SK-N-MC (cell line): ENCODE data around the gene AASS.
"Not testable (repeated sequence)": the region's sequence is repeated elsewhere in the genome, so short reads cannot be mapped to it uniquely, and the experiment has no call there.

Source experiments
- DNase-seq: peaks from one replicate; pipeline ENCODE4 v3.0.0-alpha.2; 2011; ENCODE audit warnings: low read depth, low spot score
- H3K27ac ChIP-seq: fragments of 200-600 bp; sonication (generic); 2 replicates; pipeline ENCODE4 v1.5.1; 2016; ENCODE audit warnings: mixed run types
- H3K36me3 ChIP-seq: fragments of 200-600 bp; sonication (generic); 2 replicates; pipeline ENCODE4 v1.6.1; 2017; ENCODE audit warnings: antibody characterized with exemption, low read length, mixed read lengths; ENCODE audit not compliant: insufficient read depth
- H3K4me3 ChIP-seq: fragments of 200-600 bp; sonication (generic); 2 replicates; pipeline ENCODE4 v1.5.1; 2016
- H3K9ac ChIP-seq: fragments of 200-600 bp; sonication (generic); 2 replicates; pipeline ENCODE4 v1.8.0; 2017; ENCODE audit warnings: mixed run types, mixed read lengths; ENCODE audit not compliant: insufficient read length
- H3K9me3 ChIP-seq: fragments of 200-600 bp; sonication (generic); 2 replicates; pipeline ENCODE4 v1.6.1; 2017; ENCODE audit warnings: low read depth, mild to moderate bottlenecking, antibody characterized with exemption, low read length, moderate library complexity, mixed read lengths
- EZH2 ChIP-seq: fragments of 200-600 bp; sonication (generic); IDR thresholded peaks from one replicate; pipeline ENCODE4 v1.6.1; 2017; ENCODE audit warnings: antibody characterized with exemption
- FOXP2 ChIP-seq: optimal IDR thresholded peaks from 2 replicates; pipeline ENCODE3; 2011; ENCODE audit warnings: mild to moderate bottlenecking, moderate library complexity; ENCODE audit not compliant: insufficient read depth; ENCODE audit errors: extremely low read length, control extremely low read depth
- POLR2AphosphoS5 ChIP-seq: IDR thresholded peaks from 2 replicates; pipeline ENCODE4 v1.6.1; 2012; ENCODE audit warnings: mild to moderate bottlenecking, low read depth, low read length, borderline replicate concordance

The AASS gene

DNA sequence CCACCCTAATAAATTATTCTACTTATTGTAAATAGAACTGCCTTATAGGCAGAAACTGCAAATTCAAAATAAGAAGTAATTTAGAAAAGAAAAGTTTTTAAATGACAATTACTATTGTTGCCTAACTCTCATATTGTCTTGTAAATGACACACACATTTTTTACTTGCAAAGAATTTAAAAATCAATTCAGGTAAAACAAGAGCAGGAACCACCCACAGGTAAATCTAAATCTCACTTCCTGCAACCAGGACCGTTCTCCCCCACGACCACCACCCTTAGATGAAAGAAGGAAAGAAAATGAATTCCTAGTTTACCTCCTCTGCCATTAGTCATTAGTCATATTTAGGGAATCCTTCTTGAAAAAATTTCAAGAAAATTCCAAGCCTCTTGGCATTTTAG is 4.8 kb upstream of the AASS start:
- Histone ChIP-seq H3K27ac (no peak overlapping the region), H3K9me3 (no peaks in the 10 kb centered on the region), H3K36me3 (no peaks in the 10 kb centered on the region), H3K9ac (no peak overlapping the region), H3K4me3 (no peak overlapping the region)
- no peak for TF ChIP-seq EZH2
- no peak for TF ChIP-seq FOXP2
- no peak for TF ChIP-seq POLR2AphosphoS5
- DNase-seq: no peak

DNA sequence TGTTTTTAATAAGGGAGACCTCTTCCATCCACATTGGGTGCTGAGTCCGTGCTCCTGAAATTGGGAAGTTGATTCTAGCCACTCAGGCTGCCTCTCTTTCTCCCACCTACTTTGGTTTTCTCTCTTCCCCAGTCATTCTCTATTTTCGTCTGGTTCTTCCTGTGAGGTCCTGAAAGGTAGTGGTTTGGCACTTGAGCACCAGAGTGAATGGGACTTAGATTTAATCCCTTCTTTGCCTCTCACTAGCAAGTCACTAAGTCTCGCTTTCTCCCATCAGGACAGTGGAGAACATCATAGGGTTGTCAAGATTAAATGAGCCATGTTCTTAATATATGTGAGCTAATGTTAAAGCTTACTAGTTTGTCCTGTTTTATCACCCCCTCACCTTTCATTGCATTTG is 4.0 kb upstream of the AASS start:
- no peak for DNase-seq
- no peaks in the 10 kb centered on the region for H3K36me3 ChIP-seq
- no peak overlapping the region for H3K4me3 ChIP-seq
- no peak overlapping the region for H3K27ac ChIP-seq
- H3K9ac ChIP-seq: no peak overlapping the region
- H3K9me3 ChIP-seq: no peaks in the 10 kb centered on the region
- no peak for TF ChIP-seq POLR2AphosphoS5
- no peak for TF ChIP-seq FOXP2
- TF ChIP-seq EZH2: no peak

DNA sequence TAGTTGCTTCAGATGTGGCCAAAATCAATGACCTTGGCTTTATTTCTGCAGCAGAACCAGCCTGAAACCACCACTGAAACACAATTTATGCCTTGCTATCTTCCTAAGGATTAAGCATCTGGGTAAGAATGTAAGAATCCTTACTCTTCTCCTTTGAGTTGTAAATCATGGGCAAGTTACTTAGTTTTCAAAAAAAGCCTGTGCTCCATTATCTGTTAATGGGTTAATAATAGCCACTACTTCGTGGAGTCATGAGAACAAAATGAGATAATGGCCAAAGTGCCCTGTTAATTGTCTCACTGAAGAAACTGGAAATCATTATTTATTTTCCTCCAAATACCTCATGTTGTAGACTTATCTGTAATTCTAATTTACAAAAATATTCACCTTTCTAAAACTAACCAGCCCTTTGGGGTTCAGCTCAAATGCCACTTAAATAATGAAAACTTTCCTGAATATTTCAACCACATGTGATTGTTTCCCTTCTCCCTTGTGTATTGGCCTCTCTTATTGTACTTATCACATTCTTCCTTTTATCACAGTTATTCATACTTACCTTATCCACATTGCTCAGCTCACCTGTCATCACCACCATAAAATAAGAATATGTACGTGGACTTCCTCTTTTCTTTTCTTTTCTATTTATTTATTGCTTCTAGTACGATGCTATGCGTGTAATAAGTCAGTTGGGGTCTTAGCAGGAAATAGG is 2.0 kb upstream of the AASS start:
- Histone ChIP-seq H3K4me3 (no peak overlapping the region), H3K27ac (no peak overlapping the region), H3K9ac (no peak overlapping the region), H3K9me3 (no peaks in the 10 kb centered on the region), H3K36me3 (no peaks in the 10 kb centered on the region)
- DNase-seq: no peak
- no peak for TF ChIP-seq FOXP2
- TF ChIP-seq EZH2: no peak
- no peak for TF ChIP-seq POLR2AphosphoS5

GRCh38 chr7:122143376-122143750 is 686 bp downstream of the AASS start:
- no peak for DNase-seq
- Histone ChIP-seq H3K9ac (peak overlapping the region; percentile 74), H3K4me3 (peak overlapping the region; percentile 98), H3K27ac (no peak overlapping the region), H3K36me3 (no peaks in the 10 kb centered on the region), H3K9me3 (no peaks in the 10 kb centered on the region)
- TF ChIP-seq POLR2AphosphoS5: no peak
- TF ChIP-seq EZH2: no peak
- no peak for TF ChIP-seq FOXP2

DNA sequence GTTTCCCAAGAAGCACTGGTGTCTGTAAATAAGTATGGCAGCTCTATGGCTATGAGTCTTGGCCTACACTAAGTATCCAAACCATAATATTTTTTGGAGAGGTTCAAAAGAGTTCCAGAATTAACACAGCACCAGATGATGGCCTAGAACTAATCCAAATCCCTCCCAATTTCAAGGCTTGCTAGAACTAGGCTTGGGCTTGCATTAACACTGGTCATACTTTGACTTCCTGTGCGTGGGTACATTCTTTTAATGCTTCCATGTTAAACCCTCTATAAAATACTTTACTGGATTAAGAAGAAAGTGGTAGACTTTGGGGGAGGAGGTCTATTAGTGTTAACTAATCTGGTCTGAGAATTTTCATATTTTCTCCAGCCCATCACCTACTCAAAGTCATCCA is 3.1 kb downstream of the AASS start:
- H3K36me3 ChIP-seq: no peaks in the 10 kb centered on the region
- H3K9me3 ChIP-seq: no peaks in the 10 kb centered on the region
- TF ChIP-seq EZH2: no peak
- no peak for TF ChIP-seq FOXP2
- TF ChIP-seq POLR2AphosphoS5: no peak
- no peak overlapping the region for H3K9ac ChIP-seq
- H3K4me3 ChIP-seq: no peak overlapping the region
- DNase-seq: no peak
- peak overlapping the region; percentile 14 for H3K27ac ChIP-seq

GRCh38 chr7:122137251-122138077 is 6.6 kb downstream of the AASS start:
- TF ChIP-seq EZH2 (no peak), FOXP2 (no peak), POLR2AphosphoS5 (no peak)
- Histone ChIP-seq H3K4me3 (peak overlapping the region; percentile 73), H3K27ac (peak overlapping the region; percentile 86), H3K9ac (peak overlapping the region; percentile 47), H3K9me3 (no peaks in the 10 kb centered on the region), H3K36me3 (no peaks in the 10 kb centered on the region)
- no peak for DNase-seq

GRCh38 chr7:122136639-122137245 is 7.3 kb downstream of the AASS start:
- no peak for DNase-seq
- Histone ChIP-seq H3K36me3 (no peaks in the 10 kb centered on the region), H3K9me3 (no peaks in the 10 kb centered on the region), H3K9ac (peak overlapping the region; percentile 47), H3K27ac (peak overlapping the region; percentile 86), H3K4me3 (peak overlapping the region; percentile 73)
- TF ChIP-seq EZH2 (no peak), POLR2AphosphoS5 (no peak), FOXP2 (no peak)

- H3K9me3 ChIP-seq: no peaks in the 10 kb centered on the region
- TF ChIP-seq EZH2: no peak
- TF ChIP-seq POLR2AphosphoS5: no peak
- no peak for TF ChIP-seq FOXP2
- H3K27ac ChIP-seq: peak overlapping the region; percentile 86; the same call in 1 of the 2 replicates
- H3K36me3 ChIP-seq: no peaks in the 10 kb centered on the region
- H3K4me3 ChIP-seq: peak overlapping the region; percentile 73
- no peak for DNase-seq
- no peak overlapping the region for H3K9ac ChIP-seq
These were observed 8.0 kb downstream of the AASS start for GRCh38 chr7:122136078-122136477.

DNA sequence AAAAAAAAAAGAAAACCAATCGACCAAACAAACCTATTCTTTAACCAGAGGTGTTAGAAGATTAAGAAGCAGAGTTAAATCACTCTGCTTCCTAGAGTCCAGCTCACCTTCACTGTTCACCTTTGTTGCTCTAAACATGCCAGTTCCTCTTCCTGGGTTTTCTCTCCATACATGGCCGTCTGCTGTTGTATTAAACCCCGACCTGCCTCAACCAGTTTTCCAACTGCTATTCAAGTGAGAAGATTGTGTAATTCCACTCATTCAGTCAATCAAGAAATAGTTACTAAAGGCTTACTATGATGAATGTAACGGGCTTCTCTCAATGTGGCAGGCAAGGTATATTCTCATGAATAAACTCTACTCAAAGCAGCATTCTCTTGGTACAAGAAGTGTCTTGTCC is 8.8 kb downstream of the AASS start:
- DNase-seq: no peak
- TF ChIP-seq EZH2 (no peak), FOXP2 (no peak), POLR2AphosphoS5 (no peak)
- H3K9me3 ChIP-seq: no peaks in the 10 kb centered on the region
- H3K36me3 ChIP-seq: peaks cover 2% of the 10 kb centered on the region; the same call in 1 of the 2 replicates
- no peak overlapping the region for H3K27ac ChIP-seq
- H3K9ac ChIP-seq: no peak overlapping the region
- no peak overlapping the region for H3K4me3 ChIP-seq

DNA sequence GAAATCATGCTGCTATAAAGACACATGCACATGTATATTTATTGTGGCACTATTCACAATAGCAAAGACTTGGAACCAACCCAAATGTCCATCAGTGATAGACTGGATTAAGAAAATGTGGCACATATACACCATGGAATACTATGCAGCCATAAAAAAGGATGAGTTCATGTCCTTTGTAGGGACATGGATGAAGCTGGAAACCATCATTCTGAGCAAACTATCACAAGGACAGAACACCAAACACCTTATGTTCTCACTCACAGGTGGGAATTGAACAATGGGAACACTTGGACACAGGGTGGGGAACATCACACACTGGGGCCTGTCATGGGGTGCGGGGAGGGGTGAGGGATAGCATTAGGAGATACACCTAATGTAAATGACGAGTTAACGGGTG is 9.3 kb downstream of the AASS start:
- H3K9me3 ChIP-seq, H3K36me3 ChIP-seq, DNase-seq, H3K4me3 ChIP-seq, H3K9ac ChIP-seq, H3K27ac ChIP-seq: not testable (repeated sequence)
